CD4-positive, CD25-positive, alpha-beta regulatory T cell (primary cell): ENCODE data around the gene EPHB2. TPM values are rescaled to one million over a fixed set of nuclear protein-coding genes. Genes with fewer than 3 reads are reported as not detected.

Experiments
- ATAC-seq, 2 donors: fragments of 150-1000 bp; cut with Tn5 transposase; one replicate each; pipeline ENCODE4 v1.10.0; 2021; ENCODE audit warnings: low read depth in 2 of 2, moderate number of reproducible peaks in 2 of 2, moderate library complexity in 1 of 2
- DNase-seq, 3 donors: peaks; one replicate each; pipeline versions ENCODE4 v3.0.0 to v3.0.0-alpha.2; 2012 to 2022; ENCODE audit warnings: mixed read lengths in 1 of 3
- H3K27ac ChIP-seq: one replicate; pipeline ENCODE4 v1.7.0; 2013; ENCODE audit warnings: mild to moderate bottlenecking, low read length; ENCODE audit not compliant: insufficient read depth, poor library complexity, severe bottlenecking
- H3K27me3 ChIP-seq: one replicate; pipeline ENCODE4 v1.7.0; 2013; ENCODE audit warnings: low read length; ENCODE audit not compliant: control insufficient read depth, insufficient read depth
- H3K36me3 ChIP-seq: one replicate; pipeline ENCODE4 v1.7.0; 2013; ENCODE audit warnings: mild to moderate bottlenecking, low read length, moderate library complexity; ENCODE audit not compliant: control insufficient read depth, insufficient read depth
- H3K4me1 ChIP-seq: 2 replicates; pipeline ENCODE4 v1.7.0; 2013; ENCODE audit warnings: mild to moderate bottlenecking, low read length; ENCODE audit not compliant: insufficient read depth, control insufficient read depth, poor library complexity, severe bottlenecking
- H3K4me3 ChIP-seq: one replicate; pipeline ENCODE4 v1.7.0; 2013; ENCODE audit warnings: low read depth, mild to moderate bottlenecking, low read length, moderate library complexity
- H3K9me3 ChIP-seq, 2 experiments: 1 replicate in 1 of 2; 2 replicates in 1 of 2; pipeline ENCODE4 v1.7.0; 2013; ENCODE audit warnings: low read length in 2 of 2, mild to moderate bottlenecking in 1 of 2, moderate library complexity in 1 of 2; ENCODE audit not compliant: control insufficient read depth in 2 of 2
- H3K27ac Mint-ChIP-seq, 3 donors: one replicate each; pipeline ENCODE4 v1.8.0; 2020 to 2022; ENCODE audit warnings: mild to moderate bottlenecking in 3 of 3, mixed read lengths in 3 of 3, moderate library complexity in 2 of 3
- H3K27me3 Mint-ChIP-seq: one replicate; pipeline ENCODE4 v1.8.0; 2022; ENCODE audit warnings: mild to moderate bottlenecking, mixed read lengths
- H3K36me3 Mint-ChIP-seq: one replicate; pipeline ENCODE4 v1.8.0; 2020; ENCODE audit warnings: mixed read lengths
- H3K4me1 Mint-ChIP-seq, 4 donors: one replicate each; pipeline ENCODE4 v1.8.0; 2020 to 2022; ENCODE audit warnings: mixed read lengths in 4 of 4, mild to moderate bottlenecking in 1 of 4
- H3K4me3 Mint-ChIP-seq, 4 donors: one replicate each; pipeline ENCODE4 v1.8.0; 2020 to 2022; ENCODE audit warnings: mild to moderate bottlenecking in 4 of 4, mixed read lengths in 4 of 4, moderate library complexity in 3 of 4
- H3K9me3 Mint-ChIP-seq, 7 donors: one replicate each; pipeline ENCODE4 v1.8.0; 2020 to 2022; ENCODE audit warnings: mixed read lengths in 7 of 7, mild to moderate bottlenecking in 3 of 7, moderate library complexity in 2 of 7
- polyA plus RNA-seq, 4 donors: library from polyadenylated mRNA; unstranded; fragments of 300-500 nt; fragmentation: Illumina TruSeq; gene quantifications; one replicate each; pipeline ENCODE4 v1.2.3, GENCODE V29; 2021
- total RNA-seq: library from RNA; stranded (reverse); gene quantifications from one replicate; pipeline ENCODE4 v1.2.3, GENCODE V29; 2022

EPHB2 gene
- total and polyA plus RNA-seq, 5 donors from 2014 or later: not detected

DNA sequence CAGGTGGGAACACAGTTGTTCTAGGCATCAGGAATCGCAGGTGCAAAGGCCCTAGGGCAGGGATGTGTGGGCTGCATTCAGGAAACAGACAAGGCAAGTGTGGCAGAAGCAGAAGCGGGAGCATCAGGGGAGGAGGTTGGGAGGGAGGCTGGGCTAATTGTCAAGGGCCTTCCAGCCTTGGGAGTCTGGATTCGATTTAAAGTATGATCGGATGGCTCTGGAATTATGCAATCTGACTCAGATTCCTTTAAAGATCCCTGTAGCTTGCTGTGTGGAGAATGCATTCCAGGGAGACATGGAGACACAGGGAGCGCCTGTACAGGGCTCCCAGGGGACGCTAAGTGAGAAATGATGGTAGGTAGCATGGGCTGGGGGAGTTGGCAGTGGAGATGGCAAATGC is 175.6 kb downstream of the EPHB2 start:
- Mint-ChIP-seq H3K4me1 (peaks cover 0 to 11% (median 8%) of the 10 kb centered on the region in 4 donors), H3K4me3 (no peak overlapping the region), H3K27ac (no peak overlapping the region), H3K9me3 (no peaks in the 10 kb centered on the region), H3K36me3 (no peaks in the 10 kb centered on the region), H3K27me3 (peaks cover 7% of the 10 kb centered on the region)
- Histone ChIP-seq H3K27ac (no peak overlapping the region), H3K4me1 (no peaks in the 10 kb centered on the region), H3K4me3 (no peak overlapping the region), H3K9me3 (no peaks in the 10 kb centered on the region), H3K36me3 (no peaks in the 10 kb centered on the region), H3K27me3 (no peaks in the 10 kb centered on the region)
- no peak for ATAC-seq
- no peak for DNase-seq

DNA sequence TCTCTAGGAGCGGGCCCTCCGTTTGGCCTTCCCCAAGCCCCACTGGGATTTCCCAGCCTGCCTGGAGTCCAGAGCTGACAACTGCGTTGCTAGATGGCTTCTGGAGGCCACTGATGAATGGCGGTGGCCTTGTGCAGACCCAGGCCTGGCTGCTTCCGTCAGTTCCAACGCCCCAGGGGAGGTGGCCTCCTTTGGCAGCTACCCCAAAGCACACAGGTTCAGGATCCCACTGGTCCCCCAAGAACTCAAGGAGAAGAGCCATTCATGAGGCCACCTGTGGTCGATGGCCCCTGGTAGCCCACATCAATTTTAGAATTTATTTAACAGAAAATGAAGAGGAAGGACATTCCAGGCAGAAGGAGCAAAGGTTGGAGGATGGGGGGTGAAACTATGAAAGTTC is 176.9 kb downstream of the EPHB2 start:
- no peak overlapping the region for H3K27ac Mint-ChIP-seq
- ATAC-seq: no peak

GRCh38 chr1:22888320-22889075 is 177.9 kb downstream of the EPHB2 start:
- Histone ChIP-seq H3K4me1 (no peaks in the 10 kb centered on the region), H3K36me3 (no peaks in the 10 kb centered on the region), H3K27ac (no peak overlapping the region), H3K4me3 (no peak overlapping the region), H3K9me3 (no peaks in the 10 kb centered on the region), H3K27me3 (no peaks in the 10 kb centered on the region)
- H3K4me3 Mint-ChIP-seq: no peak overlapping the region
- DNase-seq (no peak), ATAC-seq (no peak)
- no peaks in the 10 kb centered on the region for H3K9me3 Mint-ChIP-seq
- peaks cover 0 to 11% (median 8%) of the 10 kb centered on the region in 4 donors for H3K4me1 Mint-ChIP-seq
- peaks cover 7% of the 10 kb centered on the region for H3K27me3 Mint-ChIP-seq
- H3K36me3 Mint-ChIP-seq: no peaks in the 10 kb centered on the region
- H3K27ac Mint-ChIP-seq: no peak overlapping the region

More for the DNA sequence above, 176.9 kb downstream of the EPHB2 start:
- no peak for DNase-seq
- H3K4me1 ChIP-seq: no peaks in the 10 kb centered on the region
- no peak overlapping the region for H3K27ac ChIP-seq
- Mint-ChIP-seq H3K9me3 (no peaks in the 10 kb centered on the region), H3K27me3 (peaks cover 7% of the 10 kb centered on the region), H3K4me3 (no peak overlapping the region), H3K36me3 (no peaks in the 10 kb centered on the region), H3K4me1 (peaks cover 0 to 11% (median 8%) of the 10 kb centered on the region in 4 donors)
- H3K4me3 ChIP-seq: no peak overlapping the region
- no peaks in the 10 kb centered on the region for H3K9me3 ChIP-seq
- H3K27me3 ChIP-seq: no peaks in the 10 kb centered on the region
- no peaks in the 10 kb centered on the region for H3K36me3 ChIP-seq

DNA sequence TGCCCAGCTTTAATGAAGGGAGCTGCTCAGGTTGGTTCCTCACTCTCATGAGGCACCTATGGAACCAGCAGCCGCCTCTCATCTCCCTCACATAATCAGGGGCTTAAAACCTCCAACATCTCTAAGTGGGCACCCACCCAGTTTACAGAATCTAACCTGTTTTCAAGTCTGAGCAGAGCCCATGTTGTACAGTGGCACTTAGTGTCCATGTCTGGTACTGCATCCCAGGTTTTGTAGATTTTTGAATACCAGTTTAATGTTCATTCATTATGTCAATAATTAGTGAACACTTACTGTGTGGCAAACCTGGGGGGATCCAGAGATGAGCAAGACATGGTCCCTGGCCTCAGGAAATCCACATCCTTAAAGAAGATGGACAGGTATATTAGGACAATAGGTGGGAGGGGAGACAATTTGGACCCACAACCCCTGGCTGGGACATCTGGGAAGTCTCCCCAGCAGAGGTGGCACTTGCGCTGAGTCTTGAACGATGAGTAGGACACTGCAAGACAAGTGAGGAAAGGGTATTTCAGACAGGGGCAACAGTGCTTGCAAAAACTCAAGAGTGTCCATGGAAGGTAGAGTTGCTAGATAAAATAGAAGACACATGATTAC is 178.7 kb downstream of the EPHB2 start:
- DNase-seq (peak in 1 of 3 donors; percentile 17), ATAC-seq (no peak)
- Histone ChIP-seq H3K4me3 (no peak overlapping the region), H3K27me3 (no peaks in the 10 kb centered on the region), H3K36me3 (no peaks in the 10 kb centered on the region), H3K4me1 (no peaks in the 10 kb centered on the region), H3K27ac (no peak overlapping the region), H3K9me3 (no peaks in the 10 kb centered on the region)
- Mint-ChIP-seq H3K9me3 (no peaks in the 10 kb centered on the region), H3K4me3 (no peak overlapping the region), H3K27ac (peak overlapping the region in 1 of 3 donors; percentile 21), H3K27me3 (peaks cover 7% of the 10 kb centered on the region), H3K4me1 (peaks cover 0 to 11% (median 8%) of the 10 kb centered on the region in 4 donors), H3K36me3 (no peaks in the 10 kb centered on the region)

- H3K4me3 Mint-ChIP-seq: no peak overlapping the region
- no peaks in the 10 kb centered on the region for H3K36me3 Mint-ChIP-seq
- DNase-seq: no peak
- no peaks in the 10 kb centered on the region for H3K4me1 ChIP-seq
- peaks cover 4% of the 10 kb centered on the region for H3K27me3 Mint-ChIP-seq
- peaks cover 0 to 1% (median 0%) of the 10 kb centered on the region in 7 donors for H3K9me3 Mint-ChIP-seq
- no peaks in the 10 kb centered on the region for H3K9me3 ChIP-seq
- H3K4me1 Mint-ChIP-seq: no peaks in the 10 kb centered on the region
- H3K36me3 ChIP-seq: no peaks in the 10 kb centered on the region
- no peak overlapping the region for H3K27ac ChIP-seq
- no peaks in the 10 kb centered on the region for H3K27me3 ChIP-seq
- H3K4me3 ChIP-seq: no peak overlapping the region
- no peak overlapping the region for H3K27ac Mint-ChIP-seq
- ATAC-seq: no peak
Observed at GRCh38 chr1:22892789-22893188, 182.2 kb downstream of the EPHB2 start.

- H3K27me3 ChIP-seq: no peaks in the 10 kb centered on the region
- H3K4me1 Mint-ChIP-seq: no peaks in the 10 kb centered on the region
- no peaks in the 10 kb centered on the region for H3K9me3 ChIP-seq
- H3K36me3 ChIP-seq: no peaks in the 10 kb centered on the region
- no peak overlapping the region for H3K27ac Mint-ChIP-seq
- no peaks in the 10 kb centered on the region for H3K4me1 ChIP-seq
- no peak overlapping the region for H3K27ac ChIP-seq
- H3K27me3 Mint-ChIP-seq: peaks cover 7% of the 10 kb centered on the region
- no peak overlapping the region for H3K4me3 ChIP-seq
- H3K36me3 Mint-ChIP-seq: no peaks in the 10 kb centered on the region
- H3K4me3 Mint-ChIP-seq: no peak overlapping the region
- no peak for ATAC-seq
- no peak for DNase-seq
- H3K9me3 Mint-ChIP-seq: peaks cover 0 to 3% (median 0%) of the 10 kb centered on the region in 7 donors
Observed at GRCh38 chr1:22893292-22893691, 182.7 kb downstream of the EPHB2 start.

- Histone ChIP-seq H3K4me3 (no peak overlapping the region), H3K9me3 (no peaks in the 10 kb centered on the region), H3K36me3 (no peaks in the 10 kb centered on the region), H3K4me1 (no peaks in the 10 kb centered on the region), H3K27me3 (no peaks in the 10 kb centered on the region), H3K27ac (no peak overlapping the region)
- H3K27ac Mint-ChIP-seq: no peak overlapping the region
- H3K27me3 Mint-ChIP-seq: peaks cover 6% of the 10 kb centered on the region
- H3K36me3 Mint-ChIP-seq: no peaks in the 10 kb centered on the region
- no peak for DNase-seq
- peaks cover 0 to 3% (median 0%) of the 10 kb centered on the region in 7 donors for H3K9me3 Mint-ChIP-seq
- ATAC-seq: no peak
- H3K4me3 Mint-ChIP-seq: no peak overlapping the region
- no peaks in the 10 kb centered on the region for H3K4me1 Mint-ChIP-seq
Observed at GRCh38 chr1:22895357-22895756, 184.7 kb downstream of the EPHB2 start.

- Histone ChIP-seq H3K27ac (no peak overlapping the region), H3K36me3 (no peaks in the 10 kb centered on the region), H3K9me3 (no peaks in the 10 kb centered on the region), H3K27me3 (no peaks in the 10 kb centered on the region), H3K4me1 (no peaks in the 10 kb centered on the region), H3K4me3 (no peak overlapping the region)
- Mint-ChIP-seq H3K27me3 (peaks cover 10% of the 10 kb centered on the region), H3K4me3 (no peak overlapping the region), H3K9me3 (peaks cover 0 to 3% (median 0%) of the 10 kb centered on the region in 7 donors), H3K27ac (no peak overlapping the region), H3K36me3 (no peaks in the 10 kb centered on the region), H3K4me1 (no peaks in the 10 kb centered on the region)
- no peak for DNase-seq
- ATAC-seq: no peak
Observed at GRCh38 chr1:22896184-22896583, 185.5 kb downstream of the EPHB2 start.
